Activated T-cell treated with anti-CD3 and anti-CD28 coated beads for 4 hours (primary cell): ENCODE data around the gene HRH4.

Source experiments
- DNase-seq: peaks from one replicate; pipeline ENCODE4 v3.0.0-alpha.2; 2020

Gene HRH4

GRCh38 chr18:24514439-24514838, 54.0 kb downstream of the HRH4 start:
- DNase-seq = no peak

- DNase-seq = no peak
Observed at GRCh38 chr18:24515721-24516120, 55.3 kb downstream of the HRH4 start.

GRCh38 chr18:24516261-24516660, 55.8 kb downstream of the HRH4 start:
- no peak for DNase-seq

DNA sequence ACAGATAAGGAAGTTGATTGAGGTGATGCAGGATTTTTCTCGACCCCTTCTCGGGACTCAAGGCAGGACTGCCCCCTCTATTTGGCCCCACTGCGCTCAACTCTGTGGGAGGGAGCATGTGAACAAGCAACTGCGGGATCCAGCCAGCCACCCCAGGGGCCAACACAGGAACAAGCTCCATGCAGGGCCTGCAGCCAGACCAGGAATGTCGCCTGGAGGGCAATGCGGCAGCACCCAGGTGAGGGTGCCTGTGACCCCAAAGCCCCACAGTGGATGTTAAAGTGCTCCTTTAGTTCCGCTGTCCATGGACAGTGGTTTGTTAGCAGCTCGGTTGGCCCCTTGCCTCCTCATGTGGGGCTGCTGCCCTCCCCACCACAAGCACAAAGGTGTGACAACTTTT, 57.1 kb downstream of the HRH4 start:
- no peak for DNase-seq

DNA sequence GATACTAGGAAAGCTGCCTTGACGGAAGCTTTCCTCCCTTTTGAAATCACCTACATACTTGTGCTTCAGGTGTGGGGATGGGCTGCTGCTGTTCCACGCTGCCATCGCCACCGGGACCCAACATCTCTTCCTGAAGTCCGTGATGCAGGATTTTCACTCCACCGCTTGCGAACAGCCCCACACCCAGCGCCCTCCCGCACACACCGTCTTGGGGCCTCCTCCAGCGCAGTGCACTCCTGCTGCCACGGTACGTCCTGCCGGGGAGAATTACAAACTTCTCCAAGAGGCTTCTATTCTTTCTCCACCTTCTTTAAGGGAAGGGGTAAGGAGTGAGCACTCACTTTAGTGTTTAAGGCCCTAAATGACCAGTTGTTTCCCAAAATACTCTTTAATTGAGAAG, 58.2 kb downstream of the HRH4 start:
- DNase-seq = no peak
